ENCODE data around the gene LRCH3.
"Not testable (repeated sequence)": the region's sequence is repeated elsewhere in the genome, so short reads cannot be mapped to it uniquely, and the experiment has no call there.

LRCH3 gene

GRCh38 chr3:197926418-197926817, 135.4 kb downstream of the LRCH3 start:
- DNase-seq (ENCODE audit: low spot score) = no peak

GRCh38 chr3:197927578-197927977, 136.5 kb downstream of the LRCH3 start:
- not testable (repeated sequence) for DNase-seq (ENCODE audit: low spot score)

GRCh38 chr3:197936819-197937384, 145.8 kb downstream of the LRCH3 start:
- no peak for DNase-seq (ENCODE audit: low spot score)
